ENCODE results near the gene PXDN.
"Not testable (repeated sequence)": the region's sequence is repeated elsewhere in the genome, so short reads cannot be mapped to it uniquely, and the experiment has no call there.

The PXDN gene

DNA sequence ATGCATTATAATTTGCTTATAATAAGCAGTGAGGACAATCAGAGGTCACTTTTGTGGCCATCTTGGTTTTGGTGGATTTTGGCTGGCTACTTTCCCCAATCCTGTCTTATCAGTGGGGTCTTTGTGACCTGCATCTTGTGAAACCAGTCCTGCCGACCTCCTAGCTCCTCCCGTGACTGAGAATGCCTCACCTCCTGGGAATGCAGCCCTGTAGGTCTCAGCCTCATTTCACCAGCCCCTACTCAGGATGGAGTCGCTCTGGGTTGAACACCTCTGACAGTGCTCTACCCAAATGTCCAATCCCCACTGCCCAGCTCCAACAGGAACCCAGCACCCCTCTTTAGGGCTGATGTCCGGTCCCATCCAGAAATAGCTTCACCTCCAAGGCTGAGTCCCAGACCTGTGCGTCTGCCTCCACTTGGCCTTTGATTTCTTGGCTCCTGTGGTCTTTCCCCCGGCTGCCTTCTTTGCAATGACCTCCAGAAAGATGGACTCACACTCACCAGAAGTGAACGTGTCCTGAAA lies 31.3 kb upstream of the PXDN start:
- DNase-seq = no peak

DNA sequence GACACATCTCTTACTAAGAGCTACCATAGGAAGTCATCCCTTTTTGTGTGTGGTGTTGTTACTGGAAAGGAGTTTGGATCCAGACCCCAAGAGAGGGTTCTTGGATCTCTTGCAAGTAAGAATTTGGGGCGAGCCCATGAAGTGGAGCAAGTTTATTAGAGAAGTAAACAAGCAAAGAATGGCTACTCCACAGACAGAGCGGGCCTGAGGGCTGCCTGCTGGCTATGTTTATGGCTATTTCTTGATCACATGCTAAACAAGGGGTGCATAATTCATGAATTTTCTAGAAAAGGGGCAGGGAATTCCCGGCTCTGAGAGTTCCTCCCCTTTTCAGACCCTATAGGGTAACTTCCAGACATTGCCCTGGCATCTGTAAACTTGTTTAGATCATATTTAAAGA lies 30.6 kb upstream of the PXDN start:
- DNase-seq = no peak

DNA sequence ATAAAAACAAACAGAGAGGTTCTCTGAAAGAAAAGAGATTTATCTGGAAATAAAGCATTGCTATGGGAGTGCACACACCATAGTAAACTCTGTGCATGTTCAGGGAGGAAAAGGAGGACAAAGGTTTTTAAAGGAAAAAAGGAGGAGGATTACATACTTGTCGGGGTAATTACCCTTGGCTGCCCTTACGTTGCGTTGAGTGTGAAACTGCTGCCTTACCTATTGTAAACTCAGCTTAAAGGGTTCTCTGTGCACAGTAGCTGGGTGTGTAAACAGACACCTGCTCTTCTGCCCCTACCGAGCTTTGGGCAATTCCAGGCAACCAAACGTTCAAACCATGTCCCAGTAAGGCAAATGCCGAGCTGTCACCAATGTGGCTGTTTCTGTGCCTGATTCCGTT lies 29.6 kb upstream of the PXDN start:
- no peak for DNase-seq

DNA sequence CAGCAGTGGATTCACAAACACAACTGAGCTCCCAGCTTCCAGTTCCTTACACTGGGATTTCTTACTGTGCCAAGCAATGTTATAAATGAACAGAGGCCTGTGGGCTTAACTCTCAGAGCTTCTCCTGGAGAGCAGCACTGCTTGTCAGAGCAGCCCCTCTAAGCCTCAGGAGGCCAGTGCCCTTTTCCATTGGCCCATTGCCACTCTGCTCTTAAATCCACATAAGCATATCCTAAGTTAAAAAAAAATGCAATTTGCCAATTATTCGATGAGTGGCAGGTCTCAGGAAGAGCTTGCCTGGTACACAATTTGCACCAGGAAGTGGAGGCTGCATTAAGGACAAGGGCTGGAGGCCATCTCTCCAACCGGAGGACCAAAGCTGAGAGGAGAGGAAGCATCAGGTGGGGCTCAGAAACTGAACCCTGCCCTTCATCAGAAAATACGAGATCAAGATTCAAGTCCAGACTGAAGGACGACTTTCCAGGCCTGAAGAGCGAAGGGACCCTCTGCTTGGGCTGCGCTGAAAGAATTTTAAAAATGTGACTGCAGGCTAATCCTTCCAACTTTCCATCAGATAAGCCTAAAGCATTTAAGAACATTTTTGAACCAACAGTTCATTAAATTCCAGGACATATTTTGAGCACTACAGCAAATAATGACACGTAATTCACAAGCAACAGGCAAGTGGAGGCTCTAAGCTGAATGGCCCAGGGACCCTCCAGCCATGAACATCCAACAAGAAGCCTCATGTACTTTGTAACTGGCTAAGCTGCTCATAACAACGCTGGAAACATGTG lies 28.4 kb upstream of the PXDN start:
- no peak for DNase-seq

DNA sequence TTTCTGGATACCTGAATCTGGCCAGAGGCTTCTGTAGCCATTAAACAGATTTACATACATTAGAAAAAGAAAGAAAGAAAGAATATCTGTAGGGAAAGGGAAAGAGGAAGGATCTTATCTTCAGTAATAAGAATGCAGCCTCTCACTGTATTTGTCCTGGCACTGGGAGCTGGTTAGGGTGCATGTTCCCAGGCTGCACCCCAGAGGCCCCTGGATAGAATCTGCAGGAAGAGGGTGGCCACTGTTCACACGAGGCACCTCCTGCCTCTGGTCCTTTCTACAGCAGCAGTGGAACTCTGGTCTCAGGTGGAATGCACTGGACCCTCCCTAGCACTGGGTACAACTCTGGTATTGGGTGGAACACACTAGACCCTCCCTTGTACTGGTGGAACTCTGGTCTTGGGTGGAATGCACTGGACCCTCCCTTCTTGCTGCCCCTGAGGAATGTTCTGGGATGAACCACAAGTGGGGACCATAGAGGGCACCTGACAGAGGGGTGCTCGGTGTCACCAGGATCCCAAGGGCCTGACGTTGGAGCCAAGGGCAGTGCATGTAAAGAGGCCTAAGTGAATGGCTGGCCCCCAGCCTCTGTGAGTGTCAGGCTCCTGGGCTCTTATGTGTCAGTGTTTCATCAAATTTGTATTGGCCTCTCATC lies 27.4 kb upstream of the PXDN start:
- DNase-seq = no peak

DNA sequence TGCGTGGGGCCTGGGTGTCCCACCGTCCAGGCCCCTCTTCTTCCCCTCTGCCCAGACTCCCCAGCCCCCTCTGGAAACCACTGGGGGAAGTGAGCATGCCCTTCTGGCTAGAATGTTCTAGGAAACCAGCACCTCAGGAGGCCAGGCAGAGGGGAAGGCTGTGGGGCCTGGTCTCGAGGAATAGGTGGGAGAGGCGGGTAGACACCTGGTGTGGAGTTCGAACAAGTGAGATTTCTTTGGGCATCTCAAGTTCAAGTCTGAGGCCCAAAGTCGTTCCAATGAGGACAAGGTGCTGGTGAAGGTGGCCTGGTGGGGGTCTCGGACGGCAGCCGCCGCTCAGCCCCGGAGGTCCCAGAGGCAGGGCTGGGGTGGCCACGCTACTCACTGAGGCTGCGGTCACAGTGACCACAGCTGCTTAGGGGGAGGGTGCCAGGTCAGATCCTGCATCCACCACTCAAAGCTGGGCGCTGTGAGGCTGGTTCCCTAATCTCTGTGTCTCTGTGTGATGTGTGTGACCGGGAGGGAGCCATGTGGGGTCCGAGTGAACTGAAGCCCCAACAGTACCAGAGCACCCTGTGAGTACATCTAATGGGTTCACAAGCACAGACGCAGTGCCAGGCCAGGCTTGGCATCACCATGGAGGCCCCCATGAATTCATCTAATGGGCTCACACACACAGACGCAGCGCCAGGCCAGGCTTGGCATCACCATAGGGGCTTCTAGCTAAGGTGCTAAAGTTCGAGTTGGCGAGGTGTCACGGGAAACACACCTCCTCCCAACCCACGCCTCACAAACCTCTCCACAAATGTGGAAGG lies 26.5 kb upstream of the PXDN start:
- no peak for DNase-seq

DNA sequence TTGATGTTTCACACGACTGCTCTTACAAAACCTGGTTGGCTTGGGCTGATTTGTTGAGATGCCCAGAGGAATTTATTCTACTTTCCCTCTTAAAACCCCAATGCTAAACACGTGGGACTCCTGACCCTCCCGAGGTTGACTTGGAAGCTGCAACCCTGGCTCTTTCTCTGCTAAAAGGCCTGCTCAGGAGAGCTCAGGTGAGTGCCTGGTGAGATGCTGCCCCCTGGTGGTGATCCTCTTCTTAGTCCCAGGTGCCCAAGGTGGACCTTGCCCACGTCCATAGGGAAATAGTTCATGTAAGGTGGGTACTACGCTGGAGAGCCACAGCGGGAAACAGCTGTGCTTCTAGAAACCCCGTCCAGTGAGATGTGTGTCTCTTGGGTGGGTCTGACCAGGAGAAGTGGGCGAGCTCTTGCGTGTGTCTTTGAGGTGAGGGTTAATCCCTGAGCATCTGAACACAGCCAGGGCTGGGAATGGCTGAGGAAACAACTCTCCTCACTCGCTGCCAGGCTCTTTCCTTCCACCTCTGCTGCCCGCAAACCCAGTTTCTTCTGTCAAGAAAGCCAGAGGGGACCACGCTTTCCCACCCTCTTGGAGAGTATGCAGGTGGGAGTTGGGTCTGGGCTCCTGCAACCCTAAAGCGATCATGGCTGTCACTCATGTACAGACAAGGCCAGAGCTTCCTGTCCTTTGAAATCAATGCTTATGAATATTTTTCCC lies 25.5 kb upstream of the PXDN start:
- DNase-seq = no peak

DNA sequence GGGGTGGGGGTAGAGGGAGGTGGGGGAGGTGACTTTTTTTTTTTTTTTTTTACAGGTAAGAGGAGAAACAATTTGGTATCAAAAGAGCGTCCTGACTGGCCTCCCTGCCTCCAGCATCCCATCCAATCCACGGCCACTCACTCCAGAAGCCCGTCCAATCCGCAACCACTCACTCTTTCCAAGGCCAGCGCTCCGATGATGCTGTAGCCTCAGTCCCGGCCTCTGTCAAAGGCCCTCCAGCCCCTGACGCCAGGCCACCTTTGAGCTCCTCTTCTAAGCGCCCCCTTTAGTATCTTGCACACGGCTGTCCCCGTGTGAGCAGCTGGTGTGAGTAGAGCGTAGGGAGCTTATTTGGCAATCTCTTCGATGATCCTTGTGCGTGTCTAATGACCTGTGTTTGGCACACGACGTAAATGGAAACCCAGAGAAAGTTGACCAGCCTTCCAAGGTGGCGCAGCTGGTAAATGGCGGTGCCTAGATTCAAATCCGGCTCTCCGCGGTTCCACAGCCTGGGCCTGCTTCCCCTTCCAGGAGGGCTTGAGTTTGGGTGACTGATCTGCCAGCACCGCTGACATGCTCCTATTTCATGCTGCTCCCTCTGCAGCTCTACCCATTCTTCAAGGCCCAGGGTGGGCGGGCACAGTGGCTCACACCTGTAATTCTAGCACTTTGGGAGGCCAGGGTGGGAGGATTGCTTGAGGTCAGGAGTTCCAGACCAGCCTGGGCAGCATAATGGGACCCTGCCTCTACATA lies 23.8 kb upstream of the PXDN start:
- no peak for DNase-seq

DNA sequence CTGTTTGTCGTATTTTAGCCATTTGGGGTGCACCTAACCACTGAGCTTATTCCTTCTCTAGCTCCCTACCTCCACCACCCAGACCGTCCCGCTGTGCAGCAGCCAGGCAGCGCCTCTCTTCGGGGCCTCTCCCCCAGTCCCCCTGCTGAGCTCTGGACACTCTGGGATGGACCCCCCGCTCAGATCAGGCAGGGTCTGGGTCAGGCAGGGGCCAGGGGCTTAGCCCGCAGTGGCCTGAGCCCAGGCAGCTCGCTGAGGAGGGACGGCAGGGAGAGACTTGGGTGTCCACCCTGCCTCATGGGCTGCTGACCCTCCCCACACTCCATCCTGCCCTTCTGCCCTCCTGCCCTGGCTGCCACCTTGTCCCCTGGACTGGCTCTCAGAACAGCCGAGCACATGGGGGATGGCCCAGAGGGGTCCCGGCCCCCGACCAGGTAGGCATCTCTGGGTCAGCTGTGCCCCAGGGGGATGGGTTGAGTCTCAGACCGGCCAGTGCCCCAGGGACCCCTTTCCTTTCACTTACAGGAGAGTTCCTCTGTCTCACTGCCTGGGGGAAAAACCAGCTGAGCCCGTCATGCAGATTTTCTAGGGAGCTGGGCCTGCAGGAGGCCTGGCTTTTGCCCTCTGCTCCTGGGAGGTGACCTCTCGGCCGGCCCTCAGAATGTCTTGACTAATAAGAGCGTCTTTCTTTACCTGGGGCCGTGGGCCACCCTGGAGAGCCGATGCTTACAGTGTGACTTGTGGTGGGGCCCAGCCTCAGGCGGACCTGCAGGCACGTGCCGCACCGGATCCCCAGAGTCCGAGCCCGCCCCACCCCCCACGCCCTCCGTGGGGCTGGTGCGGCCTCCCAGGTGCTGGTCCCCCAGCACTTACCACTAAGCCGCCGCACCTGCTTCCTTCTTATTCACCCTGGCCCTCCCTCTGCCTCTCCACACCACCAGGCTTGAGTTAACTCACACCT lies 22.8 kb upstream of the PXDN start:
- no peak for DNase-seq

DNA sequence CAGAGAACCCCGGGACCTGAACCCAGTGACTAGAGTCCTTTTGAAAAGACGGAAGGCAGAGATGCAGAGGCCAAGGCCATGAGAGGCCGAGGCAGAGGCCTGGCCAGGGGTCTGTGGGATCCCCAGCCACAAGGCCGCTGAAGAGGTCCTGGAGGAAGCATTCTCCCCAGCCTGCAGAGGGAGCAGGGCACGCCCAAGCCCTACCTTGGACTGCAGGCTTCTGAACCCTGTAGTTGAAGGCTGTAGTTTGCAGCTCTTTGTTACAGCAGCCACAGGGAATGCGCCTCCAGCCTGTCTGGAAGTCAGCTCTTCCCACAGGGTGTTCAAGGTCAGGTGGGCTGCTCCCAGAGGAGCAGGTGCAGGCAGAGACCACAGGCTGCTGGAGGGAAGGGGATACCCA lies 22.1 kb upstream of the PXDN start:
- no peak for DNase-seq

DNA sequence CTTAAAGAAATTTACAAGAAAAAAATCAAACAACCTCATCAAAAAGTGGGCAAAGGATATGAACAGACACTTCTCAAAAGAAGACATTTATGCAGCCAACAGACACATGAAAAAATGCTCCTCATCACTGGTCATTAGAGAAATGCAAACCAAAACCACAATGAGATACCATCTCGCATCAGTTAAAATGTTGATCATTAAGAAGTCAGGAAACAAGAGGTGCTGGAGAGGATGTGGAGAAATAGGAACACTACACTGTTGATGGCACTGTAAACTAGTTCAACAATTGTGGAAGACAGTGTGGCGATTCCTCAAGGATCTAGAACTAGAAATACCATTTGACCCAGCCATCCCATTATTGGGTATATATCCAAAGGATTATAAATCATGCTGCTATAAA lies 20.9 kb upstream of the PXDN start:
- DNase-seq = not testable (repeated sequence)

DNA sequence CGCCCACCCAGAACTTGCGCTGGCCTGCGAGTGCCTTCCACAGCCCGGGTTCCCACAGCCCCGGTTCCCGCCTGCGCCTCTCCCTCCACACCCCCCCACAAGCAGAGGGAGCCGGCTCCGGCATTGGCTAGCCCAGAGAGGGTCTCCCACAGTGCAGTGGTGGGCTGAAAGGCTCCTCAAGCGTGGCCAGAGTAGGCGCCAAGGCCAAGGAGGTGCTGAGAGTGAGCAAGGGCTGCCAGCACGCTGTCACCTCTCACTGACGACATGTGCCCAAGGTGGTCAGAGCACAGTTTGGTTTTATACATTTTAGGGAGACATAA lies 15.3 kb upstream of the PXDN start:
- DNase-seq = no peak

DNA sequence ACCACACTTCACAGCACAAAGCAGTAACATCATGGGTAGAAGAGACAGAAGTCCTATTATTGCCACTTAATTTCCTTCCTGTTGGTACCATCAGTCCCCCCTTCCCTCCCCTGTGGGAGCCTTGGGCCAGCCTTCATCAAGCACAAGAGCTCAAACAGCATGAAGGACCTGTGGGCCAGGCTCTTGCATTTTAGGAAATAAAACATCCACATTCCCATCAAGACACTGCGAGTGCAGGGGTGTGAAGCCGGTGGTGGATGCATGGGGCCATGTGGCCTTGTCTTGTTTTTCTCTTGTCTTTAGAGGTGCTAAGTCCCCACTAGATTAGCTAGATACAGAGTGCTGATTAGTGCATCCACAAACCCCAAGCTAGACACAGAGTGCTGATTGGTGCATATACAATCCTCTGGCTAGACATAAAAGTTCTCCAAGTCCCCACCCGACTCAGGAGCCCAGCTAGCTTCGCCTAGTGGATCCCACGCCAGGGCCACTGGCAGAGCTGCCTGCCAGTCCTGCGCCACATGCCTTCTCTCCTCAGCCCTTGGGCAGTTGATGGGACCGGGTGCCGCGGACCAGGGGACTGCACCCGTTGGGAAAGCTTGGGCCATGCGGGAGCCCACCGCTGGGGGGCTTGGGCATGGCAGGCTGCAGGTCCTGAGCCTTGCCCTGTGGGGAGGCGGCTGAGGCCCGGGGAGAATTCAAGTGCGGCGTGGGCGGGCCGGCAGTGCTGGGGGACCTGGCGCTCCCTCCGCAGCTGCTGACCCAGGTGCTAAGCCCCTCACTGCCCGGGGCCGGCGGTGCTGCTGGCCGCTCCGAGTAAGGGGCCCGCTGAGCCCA lies 14.7 kb upstream of the PXDN start:
- no peak for DNase-seq

DNA sequence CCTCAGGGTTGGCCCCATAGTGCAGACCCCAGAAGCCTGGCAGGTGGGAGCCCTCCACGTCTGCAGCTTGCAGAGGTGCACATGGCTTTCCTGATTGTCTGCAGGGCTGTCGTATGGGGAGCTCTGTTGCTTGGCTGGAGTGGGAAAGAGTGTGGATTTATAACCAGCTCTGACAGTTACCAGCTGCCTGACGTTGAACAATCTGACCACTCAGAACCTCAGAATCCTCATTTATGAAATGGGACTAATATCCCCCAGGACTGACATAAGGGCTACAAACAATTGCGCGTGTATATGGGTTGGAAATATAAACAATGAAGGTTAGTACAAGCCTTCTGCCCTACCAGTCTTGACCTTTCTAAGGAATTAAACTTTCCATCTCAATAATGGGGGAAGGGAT lies 13.9 kb upstream of the PXDN start:
- no peak for DNase-seq

DNA sequence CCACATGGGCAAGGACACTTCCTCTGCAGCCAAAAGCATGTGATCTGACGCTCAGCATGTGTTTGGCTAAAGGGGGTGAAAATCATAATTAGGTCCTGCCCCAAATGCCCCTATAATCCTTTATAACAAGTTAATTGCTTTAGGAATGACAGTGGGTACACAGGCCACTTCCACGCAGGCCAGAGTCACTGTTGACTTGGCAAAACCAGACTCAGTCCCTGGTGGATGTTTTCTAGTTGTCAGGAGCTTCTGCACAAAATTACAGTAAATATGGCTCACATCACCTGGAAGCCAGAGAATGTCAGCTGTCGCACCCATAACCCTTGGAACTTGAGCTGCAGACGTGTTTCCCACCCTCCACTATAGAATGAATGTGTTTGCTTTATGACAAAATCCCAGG lies 13.3 kb upstream of the PXDN start:
- DNase-seq = no peak

DNA sequence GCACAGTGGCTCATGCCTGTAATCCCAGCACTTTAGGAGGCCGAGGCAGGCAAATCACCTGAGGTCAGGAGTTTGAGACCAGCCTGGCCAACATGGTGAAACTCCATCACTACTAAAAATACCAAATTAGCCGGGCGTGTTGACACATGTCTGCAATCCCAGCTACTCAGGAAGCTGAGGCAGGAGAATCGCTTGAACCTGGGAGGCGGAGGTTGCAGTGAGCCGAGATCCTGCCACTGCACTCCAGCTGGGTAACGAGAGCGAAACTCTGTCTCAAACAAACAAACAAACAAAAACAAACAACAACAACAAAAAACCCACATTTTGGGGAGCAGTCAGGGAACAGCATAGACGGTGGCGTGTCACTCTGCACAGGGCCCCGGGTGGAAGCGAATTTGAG lies 12.8 kb upstream of the PXDN start:
- DNase-seq = not testable (repeated sequence)

DNA sequence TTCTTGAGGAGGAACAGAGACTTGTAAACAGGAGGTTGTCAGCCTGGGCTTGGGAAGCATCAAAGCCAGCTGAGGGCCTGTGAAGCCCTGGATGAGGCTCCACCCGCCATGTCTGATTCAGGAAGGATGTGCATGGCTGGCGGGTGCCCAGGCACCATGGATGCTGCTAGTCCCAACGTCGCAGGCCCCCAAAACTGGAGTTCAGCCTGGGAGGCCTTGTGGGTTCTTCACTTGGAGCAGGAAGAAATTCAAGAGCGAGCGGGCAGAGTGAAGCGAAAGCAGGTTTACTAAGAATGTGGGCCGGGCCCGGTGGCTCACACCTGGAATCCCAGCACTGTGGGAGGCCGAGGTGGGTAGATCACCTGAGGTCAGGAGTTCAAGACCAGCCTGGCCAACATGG lies 12.1 kb upstream of the PXDN start:
- no peak for DNase-seq

DNA sequence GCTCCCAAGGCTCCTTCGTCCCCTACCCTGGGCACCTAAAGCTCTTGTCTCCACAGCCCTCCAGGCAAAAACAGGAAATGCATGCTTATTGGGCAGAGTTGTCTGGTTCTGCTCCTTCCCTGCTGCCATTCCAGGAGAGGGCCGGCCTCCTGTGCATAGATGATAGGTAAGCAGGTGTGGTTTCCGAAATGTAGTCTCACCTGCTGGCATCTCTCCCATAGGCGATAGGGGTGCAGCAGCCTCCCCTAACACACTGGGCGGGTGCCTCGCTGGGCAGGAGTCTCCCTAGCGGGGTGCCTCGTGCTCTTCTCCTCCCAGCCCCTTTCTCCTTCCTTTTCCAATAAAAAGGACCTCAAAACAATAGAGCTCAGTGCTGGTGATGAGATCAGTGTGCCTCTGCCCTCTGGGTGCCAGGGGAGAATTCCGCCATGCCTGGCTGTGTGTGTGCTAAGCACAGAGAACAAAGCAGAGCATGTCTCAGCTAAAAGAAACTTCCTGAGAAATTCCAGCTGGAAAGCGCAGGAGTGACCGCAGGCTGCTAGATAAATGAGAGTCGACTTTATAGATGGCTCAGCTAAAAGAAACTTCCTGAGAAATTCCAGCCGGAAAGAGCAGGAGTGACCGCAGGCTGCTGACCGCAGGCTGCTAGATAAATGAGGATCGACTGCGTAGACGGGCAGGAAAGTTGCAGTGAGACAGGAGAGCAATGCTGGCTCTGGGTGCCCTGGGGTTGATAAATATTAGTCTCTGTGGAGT lies 11.3 kb upstream of the PXDN start:
- no peak for DNase-seq

DNA sequence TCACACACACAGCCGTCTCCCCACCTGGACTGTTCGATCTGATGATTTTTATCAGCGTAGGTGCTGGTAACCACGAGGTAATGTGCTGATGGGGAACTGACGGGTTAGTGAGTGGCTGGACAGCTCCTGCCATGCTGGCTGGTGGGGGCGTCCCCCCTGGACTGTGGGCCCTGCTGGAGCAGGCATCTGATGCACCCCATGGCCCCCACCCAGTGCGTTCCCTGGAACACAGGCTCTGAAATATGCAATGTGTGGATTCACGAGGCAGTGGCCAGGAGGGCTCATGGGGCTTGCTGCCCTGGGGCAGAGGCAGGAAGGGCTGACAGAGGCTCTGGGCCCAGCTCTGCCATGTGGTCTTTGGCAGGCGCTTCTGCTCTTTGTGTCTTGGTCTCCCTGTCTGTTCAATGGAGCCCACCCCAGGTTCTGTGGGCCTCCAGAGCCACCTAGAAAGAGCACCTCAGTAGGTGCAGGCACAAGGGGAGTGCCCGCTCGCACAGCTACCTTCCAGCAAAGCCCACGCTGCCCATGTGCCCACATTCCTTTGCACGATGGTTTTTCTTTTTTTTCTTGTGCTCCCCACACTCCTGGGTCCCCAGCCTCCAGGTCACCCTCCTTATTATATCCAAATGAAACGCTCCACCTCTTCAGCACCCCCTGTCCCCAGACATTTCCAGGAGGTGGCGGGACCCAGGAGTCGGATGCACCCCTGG lies 10.3 kb upstream of the PXDN start:
- DNase-seq = no peak
